OCI-LY3 (cell line): ENCODE results near the gene TAF5L.

Experiments used
- H2AFZ ChIP-seq: fragments of 200-600, 300-600 bp; shearing (Covaris generic); 2 replicates; pipeline ENCODE4 v1.6.0; 2014; ENCODE audit warnings: antibody characterized with exemption, low read depth, low read length
- H3K27ac ChIP-seq: fragments of 200-600, 300-600 bp; sonication (generic); 2 replicates; pipeline ENCODE4 v1.5.1; 2014; ENCODE audit warnings: mild to moderate bottlenecking, low read length, moderate library complexity, mixed read lengths
- H3K27me3 ChIP-seq: fragments of 200-600, 300-600 bp; sonication (generic); 2 replicates; pipeline ENCODE4 v1.6.1; 2014; ENCODE audit warnings: low read depth, low read length, mixed read lengths
- H3K36me3 ChIP-seq: fragments of 200-600, 300-600 bp; sonication (generic); replicated peaks from 2 replicates; pipeline ENCODE3; 2014; ENCODE audit warnings: low read depth, low read length, mixed read lengths
- H3K4me1 ChIP-seq: fragments of 300-600, 200-600 bp; sonication (generic); 2 replicates; pipeline ENCODE4 v1.6.1; 2014; ENCODE audit warnings: low read length, mixed read lengths
- H3K4me2 ChIP-seq: fragments of 200-600, 300-600 bp; sonication (generic); 2 replicates; pipeline ENCODE4 v1.6.1; 2014; ENCODE audit warnings: low read length, mixed read lengths
- H3K4me3 ChIP-seq: fragments of 300-600, 200-600 bp; sonication (generic); 2 replicates; pipeline ENCODE4 v1.5.1; 2014; ENCODE audit warnings: antibody characterized with exemption, mild to moderate bottlenecking, low read length, moderate library complexity
- H3K79me2 ChIP-seq: fragments of 300-600, 200-600 bp; shearing (Covaris generic); 2 replicates; pipeline ENCODE4 v1.6.1; 2014; ENCODE audit warnings: mild to moderate bottlenecking, low read length, mixed read lengths
- H3K9ac ChIP-seq: fragments of 300-600, 200-600 bp; shearing (Covaris generic); 2 replicates; pipeline ENCODE4 v1.6.0; 2014; ENCODE audit warnings: mild to moderate bottlenecking, low read length, moderate library complexity
- H3K9me3 ChIP-seq: fragments of 200-600, 300-600 bp; shearing (Covaris generic); 2 replicates; pipeline ENCODE4 v1.6.1; 2014; ENCODE audit warnings: low read length, mixed read lengths; ENCODE audit not compliant: insufficient read depth
- H4K20me1 ChIP-seq: fragments of 200-600, 300-600 bp; sonication (generic); 2 replicates; pipeline ENCODE4 v1.6.1; 2016; ENCODE audit warnings: low read length, mixed read lengths; ENCODE audit not compliant: insufficient read depth
- CTCF ChIP-seq: fragments of 200-600, 300-600 bp; sonication (generic); IDR thresholded peaks from 2 replicates; pipeline ENCODE4 v1.5.1; 2014; ENCODE audit warnings: antibody characterized with exemption, low read length, low read depth
- EZH2phosphoT487 ChIP-seq: fragments of 200-600 bp; shearing (Covaris generic); IDR thresholded peaks from 2 replicates; pipeline ENCODE4 v1.6.1; 2018; ENCODE audit warnings: antibody characterized with exemption, mixed run types, low read depth

TAF5L gene

GRCh38 chr1:229641306-229641705 lies 15.4 kb upstream of the TAF5L start:
- peaks cover 53% of the 10 kb centered on the region for H3K36me3 ChIP-seq
- H3K27ac ChIP-seq: no peak overlapping the region
- H3K79me2 ChIP-seq: peaks cover 96% of the 10 kb centered on the region
- no peak overlapping the region for H3K4me3 ChIP-seq
- H3K27me3 ChIP-seq: no peaks in the 10 kb centered on the region
- TF ChIP-seq CTCF: no peak
- TF ChIP-seq EZH2phosphoT487: no peak
- no peaks in the 10 kb centered on the region for H3K9me3 ChIP-seq
- no peak overlapping the region for H3K9ac ChIP-seq
- H4K20me1 ChIP-seq: peaks cover 39% of the 10 kb centered on the region
- H3K4me2 ChIP-seq: no peak overlapping the region
- H2AFZ ChIP-seq: no peak overlapping the region
- peaks cover 18% of the 10 kb centered on the region for H3K4me1 ChIP-seq

- no peak overlapping the region for H2AFZ ChIP-seq
- no peak overlapping the region for H3K4me3 ChIP-seq
- H3K79me2 ChIP-seq: peaks cover 100% of the 10 kb centered on the region
- TF ChIP-seq EZH2phosphoT487: no peak
- no peak for TF ChIP-seq CTCF
- peaks cover 55% of the 10 kb centered on the region for H3K36me3 ChIP-seq
- no peak overlapping the region for H3K4me2 ChIP-seq
- H3K27me3 ChIP-seq: no peaks in the 10 kb centered on the region
- H3K4me1 ChIP-seq: peaks cover 18% of the 10 kb centered on the region
- H3K9me3 ChIP-seq: no peaks in the 10 kb centered on the region
- H3K27ac ChIP-seq: no peak overlapping the region
- peaks cover 39% of the 10 kb centered on the region for H4K20me1 ChIP-seq
- no peak overlapping the region for H3K9ac ChIP-seq
Measured at GRCh38 chr1:229640455-229640854, 14.5 kb upstream of the TAF5L start.

- Histone ChIP-seq H4K20me1 (peaks cover 26% of the 10 kb centered on the region), H2AFZ (no peak overlapping the region), H3K27me3 (no peaks in the 10 kb centered on the region), H3K4me1 (no peaks in the 10 kb centered on the region), H3K4me3 (no peak overlapping the region), H3K9ac (no peak overlapping the region), H3K79me2 (peaks cover 100% of the 10 kb centered on the region), H3K27ac (no peak overlapping the region), H3K4me2 (no peak overlapping the region), H3K36me3 (peaks cover 58% of the 10 kb centered on the region), H3K9me3 (no peaks in the 10 kb centered on the region)
- TF ChIP-seq EZH2phosphoT487 (no peak), CTCF (no peak)
Measured at GRCh38 chr1:229637746-229638145, 11.8 kb upstream of the TAF5L start.

GRCh38 chr1:229636042-229636441 lies 10.1 kb upstream of the TAF5L start:
- no peak overlapping the region for H3K4me2 ChIP-seq
- peaks cover 61% of the 10 kb centered on the region for H3K36me3 ChIP-seq
- H3K27me3 ChIP-seq: no peaks in the 10 kb centered on the region
- H3K9ac ChIP-seq: no peak overlapping the region
- H3K4me3 ChIP-seq: no peak overlapping the region
- H3K9me3 ChIP-seq: no peaks in the 10 kb centered on the region
- no peak overlapping the region for H3K27ac ChIP-seq
- peaks cover 10% of the 10 kb centered on the region for H4K20me1 ChIP-seq
- TF ChIP-seq CTCF (no peak), EZH2phosphoT487 (no peak)
- H3K4me1 ChIP-seq: no peaks in the 10 kb centered on the region
- H2AFZ ChIP-seq: no peak overlapping the region
- peaks cover 100% of the 10 kb centered on the region for H3K79me2 ChIP-seq
